KMS-11 (cell line): ENCODE data around the gene THRB.

Source experiments
- H2AFZ ChIP-seq: fragments of 200-600 bp; sonication (generic); 2 replicates; pipeline ENCODE4 v1.6.1; 2016; ENCODE audit warnings: antibody characterized with exemption, mixed run types, low read depth
- H3K27ac ChIP-seq: fragments of 200-600 bp; sonication (generic); 2 replicates; pipeline ENCODE4 v1.6.1; 2016; ENCODE audit warnings: mild to moderate bottlenecking, mixed run types
- H3K27me3 ChIP-seq: fragments of 200-600 bp; sonication (generic); 2 replicates; pipeline ENCODE4 v1.6.1; 2017; ENCODE audit warnings: mild to moderate bottlenecking, low read depth, mixed run types, moderate library complexity; ENCODE audit not compliant: insufficient read depth
- H3K36me3 ChIP-seq: fragments of 200-600 bp; sonication (generic); 2 replicates; pipeline ENCODE4 v1.6.1; 2017; ENCODE audit warnings: mild to moderate bottlenecking, mixed run types; ENCODE audit not compliant: insufficient read depth
- H3K4me1 ChIP-seq: fragments of 200-600 bp; sonication (generic); 2 replicates; pipeline ENCODE4 v1.6.1; 2016; ENCODE audit warnings: mild to moderate bottlenecking, low read depth, mixed run types; ENCODE audit not compliant: poor library complexity, severe bottlenecking
- H3K4me2 ChIP-seq: fragments of 200-600 bp; sonication (generic); 2 replicates; pipeline ENCODE4 v1.7.0; 2016; ENCODE audit warnings: mild to moderate bottlenecking, mixed run types
- H3K4me3 ChIP-seq: fragments of 200-600 bp; sonication (generic); IDR thresholded peaks from 2 replicates; pipeline ENCODE4 v1.6.1; 2017; ENCODE audit warnings: low read depth, low read length, mixed read lengths; ENCODE audit not compliant: insufficient read depth
- H3K79me2 ChIP-seq: fragments of 200-600 bp; sonication (generic); 2 replicates; pipeline ENCODE4 v1.6.1; 2016; ENCODE audit warnings: low read depth, mixed run types; ENCODE audit not compliant: insufficient read depth
- H3K9ac ChIP-seq: fragments of 200-600 bp; sonication (generic); 2 replicates; pipeline ENCODE4 v1.6.1; 2016; ENCODE audit warnings: mild to moderate bottlenecking, mixed run types
- H4K20me1 ChIP-seq: fragments of 200-600 bp; sonication (generic); 2 replicates; pipeline ENCODE4 v1.6.1; 2016; ENCODE audit warnings: mild to moderate bottlenecking, mixed run types; ENCODE audit not compliant: insufficient read depth
- TF ChIP-seq, protein P1 (sequence below): fragments of 200-600 bp; sonication (generic); conservative IDR thresholded peaks from 2 replicates; pipeline ENCODE4 v1.6.1; 2017; ENCODE audit warnings: low read depth, mild to moderate bottlenecking, antibody characterized with exemption, low read length, moderate library complexity, mixed read lengths

Gene THRB

GRCh38 chr3:24373198-24373959 lies 121.3 kb downstream of the THRB start:
- no peak overlapping the region for H3K9ac ChIP-seq
- H3K4me3 ChIP-seq = no peak overlapping the region
- H3K4me2 ChIP-seq = no peak overlapping the region
- H3K27me3 ChIP-seq = no peaks in the 10 kb centered on the region
- H4K20me1 ChIP-seq = no peaks in the 10 kb centered on the region
- no peak overlapping the region for H3K27ac ChIP-seq
- H3K79me2 ChIP-seq = no peaks in the 10 kb centered on the region
- no peak overlapping the region for H2AFZ ChIP-seq
- no peaks in the 10 kb centered on the region for H3K4me1 ChIP-seq
- TF ChIP-seq, protein P1, sequence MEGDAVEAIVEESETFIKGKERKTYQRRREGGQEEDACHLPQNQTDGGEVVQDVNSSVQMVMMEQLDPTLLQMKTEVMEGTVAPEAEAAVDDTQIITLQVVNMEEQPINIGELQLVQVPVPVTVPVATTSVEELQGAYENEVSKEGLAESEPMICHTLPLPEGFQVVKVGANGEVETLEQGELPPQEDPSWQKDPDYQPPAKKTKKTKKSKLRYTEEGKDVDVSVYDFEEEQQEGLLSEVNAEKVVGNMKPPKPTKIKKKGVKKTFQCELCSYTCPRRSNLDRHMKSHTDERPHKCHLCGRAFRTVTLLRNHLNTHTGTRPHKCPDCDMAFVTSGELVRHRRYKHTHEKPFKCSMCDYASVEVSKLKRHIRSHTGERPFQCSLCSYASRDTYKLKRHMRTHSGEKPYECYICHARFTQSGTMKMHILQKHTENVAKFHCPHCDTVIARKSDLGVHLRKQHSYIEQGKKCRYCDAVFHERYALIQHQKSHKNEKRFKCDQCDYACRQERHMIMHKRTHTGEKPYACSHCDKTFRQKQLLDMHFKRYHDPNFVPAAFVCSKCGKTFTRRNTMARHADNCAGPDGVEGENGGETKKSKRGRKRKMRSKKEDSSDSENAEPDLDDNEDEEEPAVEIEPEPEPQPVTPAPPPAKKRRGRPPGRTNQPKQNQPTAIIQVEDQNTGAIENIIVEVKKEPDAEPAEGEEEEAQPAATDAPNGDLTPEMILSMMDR = no peak
- H3K36me3 ChIP-seq = no peaks in the 10 kb centered on the region

DNA sequence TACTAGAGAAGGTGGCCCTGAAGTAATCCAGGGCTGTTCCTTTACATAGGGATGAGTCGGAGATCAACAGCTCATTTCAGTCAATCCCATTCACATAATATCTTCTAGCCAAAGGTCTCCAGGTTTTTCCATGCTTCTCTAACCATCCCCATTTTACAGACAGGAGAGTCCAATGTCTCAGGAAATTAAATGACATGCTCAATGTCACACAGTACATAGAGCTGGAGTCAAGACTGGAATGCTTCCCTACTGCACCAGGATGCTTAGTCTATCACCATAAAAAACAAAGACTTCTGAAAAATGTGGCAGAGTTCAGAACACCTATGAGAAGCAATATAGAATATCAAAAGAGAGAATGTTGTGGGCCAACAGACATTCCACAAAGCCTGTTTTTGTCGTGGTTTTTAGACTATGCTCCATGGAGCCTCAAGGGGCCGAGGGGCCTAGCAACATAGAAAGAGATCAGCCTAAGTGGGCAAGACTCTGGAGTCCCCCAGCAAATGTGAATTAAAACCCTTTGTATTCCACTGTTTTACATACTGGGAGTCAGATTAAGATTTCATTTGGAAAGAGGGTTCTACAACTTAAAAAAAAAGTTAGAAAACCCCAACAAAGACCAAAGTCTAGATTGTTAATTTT lies 122.0 kb downstream of the THRB start:
- Histone ChIP-seq H3K9ac (no peak overlapping the region), H3K27me3 (no peaks in the 10 kb centered on the region), H3K36me3 (no peaks in the 10 kb centered on the region), H3K79me2 (no peaks in the 10 kb centered on the region), H3K4me3 (no peak overlapping the region), H3K4me2 (no peak overlapping the region), H2AFZ (no peak overlapping the region), H4K20me1 (no peaks in the 10 kb centered on the region), H3K4me1 (no peaks in the 10 kb centered on the region), H3K27ac (no peak overlapping the region)
- TF ChIP-seq, protein P1 = no peak

GRCh38 chr3:24370352-24371090 lies 124.1 kb downstream of the THRB start:
- H3K9ac ChIP-seq = no peak overlapping the region
- no peaks in the 10 kb centered on the region for H3K4me1 ChIP-seq
- no peak overlapping the region for H3K4me3 ChIP-seq
- H3K79me2 ChIP-seq = no peaks in the 10 kb centered on the region
- no peaks in the 10 kb centered on the region for H3K27me3 ChIP-seq
- no peak overlapping the region for H2AFZ ChIP-seq
- no peaks in the 10 kb centered on the region for H3K36me3 ChIP-seq
- TF ChIP-seq, protein P1 = no peak
- no peaks in the 10 kb centered on the region for H4K20me1 ChIP-seq
- H3K27ac ChIP-seq = no peak overlapping the region
- no peak overlapping the region for H3K4me2 ChIP-seq

GRCh38 chr3:24368605-24369004 lies 126.0 kb downstream of the THRB start:
- Histone ChIP-seq H3K4me2 (no peak overlapping the region), H3K36me3 (no peaks in the 10 kb centered on the region), H2AFZ (no peak overlapping the region), H3K9ac (no peak overlapping the region), H3K27me3 (no peaks in the 10 kb centered on the region), H4K20me1 (no peaks in the 10 kb centered on the region), H3K27ac (no peak overlapping the region), H3K4me1 (no peaks in the 10 kb centered on the region), H3K79me2 (no peaks in the 10 kb centered on the region), H3K4me3 (no peak overlapping the region)
- TF ChIP-seq, protein P1 = no peak
